ENCODE data around the gene ZBTB22.

Gene ZBTB22

DNA sequence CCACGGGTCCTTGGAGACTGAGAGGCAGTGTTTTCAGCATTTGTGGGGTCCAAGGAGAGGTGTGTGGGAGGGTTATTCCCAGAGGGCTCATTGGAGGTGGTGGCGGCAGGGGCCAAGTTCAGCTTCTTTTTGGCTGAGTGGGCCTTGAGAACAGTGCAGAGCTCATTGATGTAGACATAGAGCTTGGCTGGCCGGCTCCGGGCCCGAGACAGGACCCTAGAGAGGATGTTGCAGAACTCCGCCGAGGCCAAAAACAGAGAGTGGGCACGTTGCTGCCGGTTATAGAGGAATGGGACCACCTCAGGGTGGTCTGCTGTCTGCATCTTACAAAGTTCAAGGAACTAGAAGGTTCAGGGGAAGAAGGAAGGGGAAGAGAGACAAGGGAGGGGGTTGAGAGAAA is 3.7 kb upstream of the ZBTB22 start:
- TF ChIP-seq, protein P1, sequence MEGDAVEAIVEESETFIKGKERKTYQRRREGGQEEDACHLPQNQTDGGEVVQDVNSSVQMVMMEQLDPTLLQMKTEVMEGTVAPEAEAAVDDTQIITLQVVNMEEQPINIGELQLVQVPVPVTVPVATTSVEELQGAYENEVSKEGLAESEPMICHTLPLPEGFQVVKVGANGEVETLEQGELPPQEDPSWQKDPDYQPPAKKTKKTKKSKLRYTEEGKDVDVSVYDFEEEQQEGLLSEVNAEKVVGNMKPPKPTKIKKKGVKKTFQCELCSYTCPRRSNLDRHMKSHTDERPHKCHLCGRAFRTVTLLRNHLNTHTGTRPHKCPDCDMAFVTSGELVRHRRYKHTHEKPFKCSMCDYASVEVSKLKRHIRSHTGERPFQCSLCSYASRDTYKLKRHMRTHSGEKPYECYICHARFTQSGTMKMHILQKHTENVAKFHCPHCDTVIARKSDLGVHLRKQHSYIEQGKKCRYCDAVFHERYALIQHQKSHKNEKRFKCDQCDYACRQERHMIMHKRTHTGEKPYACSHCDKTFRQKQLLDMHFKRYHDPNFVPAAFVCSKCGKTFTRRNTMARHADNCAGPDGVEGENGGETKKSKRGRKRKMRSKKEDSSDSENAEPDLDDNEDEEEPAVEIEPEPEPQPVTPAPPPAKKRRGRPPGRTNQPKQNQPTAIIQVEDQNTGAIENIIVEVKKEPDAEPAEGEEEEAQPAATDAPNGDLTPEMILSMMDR (IDR thresholded peaks at IDR 0.05; ENCODE audit: borderline replicate concordance, insufficient read depth, low read depth, low read length): no peak
- peak overlapping the region; percentile 49 for H3K4me3 ChIP-seq (ENCODE audit: low read depth, low read length)

DNA sequence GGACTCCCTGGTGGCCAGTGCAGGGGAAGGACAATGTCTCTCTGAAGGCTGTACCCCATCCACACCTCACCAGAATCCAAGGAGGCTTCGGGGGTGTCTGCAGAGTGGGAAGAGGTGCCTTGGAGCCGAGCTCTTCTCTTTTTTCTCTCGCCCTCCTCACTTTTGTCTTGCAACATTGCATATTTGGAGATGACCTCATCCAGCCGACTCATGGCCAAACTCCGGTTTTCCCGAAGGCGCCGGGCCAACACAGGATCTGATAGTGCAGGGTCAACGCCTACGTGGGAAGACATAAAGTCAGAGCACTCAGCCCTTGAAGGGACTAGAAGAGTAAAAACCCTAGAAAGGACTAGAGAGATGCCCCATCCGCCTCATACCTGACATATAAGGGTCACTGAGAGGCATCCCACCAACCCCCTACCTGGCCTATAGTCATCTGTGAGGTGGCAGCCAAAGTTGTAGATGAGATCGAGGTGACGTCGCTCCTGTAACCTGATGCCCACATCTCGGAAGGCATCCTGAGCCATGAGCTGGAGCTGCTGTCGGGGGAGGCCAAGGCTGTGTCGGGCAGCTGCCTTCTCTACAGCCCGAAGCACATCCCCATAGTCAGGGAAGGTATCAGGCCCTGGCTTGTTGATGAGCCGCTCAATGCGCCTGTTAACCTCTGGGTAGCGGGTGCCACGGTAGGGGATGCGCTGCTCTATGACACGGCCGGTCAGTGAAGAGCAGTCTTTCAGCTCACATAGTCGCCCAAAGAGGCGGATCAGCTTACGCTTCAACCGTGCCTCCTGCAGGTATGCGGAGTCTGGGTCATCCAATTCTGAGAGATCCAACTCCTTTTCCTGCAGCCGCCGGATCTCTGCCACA is 3.0 kb upstream of the ZBTB22 start:
- H3K4me3 ChIP-seq (ENCODE audit: low read depth, low read length): no peak overlapping the region
- TF ChIP-seq, protein P1 (IDR thresholded peaks at IDR 0.05; ENCODE audit: borderline replicate concordance, insufficient read depth, low read depth, low read length): no peak

DNA sequence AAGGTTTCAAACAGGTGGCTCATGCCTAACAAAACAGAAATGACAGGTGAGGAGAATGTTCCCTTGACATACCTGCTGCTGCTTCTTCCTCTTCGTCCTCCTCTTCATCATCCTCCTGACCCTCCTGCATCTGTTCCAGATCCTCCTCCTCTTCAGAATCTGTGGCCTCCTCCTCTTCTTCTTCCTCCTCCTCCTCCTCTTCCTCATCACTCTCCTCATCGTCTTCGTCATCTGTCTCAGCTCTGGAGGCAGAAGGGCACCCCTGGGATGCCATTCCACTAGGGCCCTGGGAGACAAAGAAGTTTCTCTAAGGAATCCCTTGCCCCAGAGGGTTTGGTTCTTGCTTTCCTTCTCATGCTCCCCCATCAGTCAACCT is 2.4 kb upstream of the ZBTB22 start:
- TF ChIP-seq, protein P1 (IDR thresholded peaks at IDR 0.05; ENCODE audit: borderline replicate concordance, insufficient read depth, low read depth, low read length): no peak
- H3K4me3 ChIP-seq (ENCODE audit: low read depth, low read length): no peak overlapping the region

DNA sequence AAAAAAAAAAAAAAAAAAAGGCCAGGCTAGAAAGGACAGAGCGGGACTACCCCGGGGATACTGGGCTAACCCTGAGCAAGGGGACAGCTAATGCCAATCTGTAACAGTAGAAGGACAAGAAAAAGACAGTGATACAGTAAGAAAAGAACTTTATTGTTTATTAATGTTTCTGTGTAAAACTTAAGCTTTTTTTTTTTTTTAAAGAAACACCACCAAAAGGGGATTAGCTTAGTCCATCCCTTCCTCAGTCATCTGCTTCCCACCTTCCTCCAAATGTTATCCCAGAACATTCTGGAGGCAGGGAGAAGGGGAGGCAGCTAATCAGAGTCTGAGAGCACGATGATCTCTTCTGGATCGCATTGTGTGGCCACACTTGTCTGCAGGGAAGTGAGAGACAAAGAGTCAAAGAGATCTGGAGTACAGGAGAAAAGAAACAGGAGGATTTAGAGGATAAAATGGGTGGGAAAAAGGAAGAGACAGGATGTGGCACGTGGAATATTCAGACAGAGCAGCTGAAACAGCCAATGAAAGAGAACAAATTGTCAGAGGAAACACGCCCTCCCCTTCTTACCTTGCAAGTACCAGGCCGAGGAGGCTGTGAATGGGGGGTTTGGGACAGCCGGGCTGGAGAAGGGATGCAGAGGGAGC is 1.0 kb upstream of the ZBTB22 start:
- TF ChIP-seq, protein P1 (IDR thresholded peaks at IDR 0.05; ENCODE audit: borderline replicate concordance, insufficient read depth, low read depth, low read length): no peak

DNA sequence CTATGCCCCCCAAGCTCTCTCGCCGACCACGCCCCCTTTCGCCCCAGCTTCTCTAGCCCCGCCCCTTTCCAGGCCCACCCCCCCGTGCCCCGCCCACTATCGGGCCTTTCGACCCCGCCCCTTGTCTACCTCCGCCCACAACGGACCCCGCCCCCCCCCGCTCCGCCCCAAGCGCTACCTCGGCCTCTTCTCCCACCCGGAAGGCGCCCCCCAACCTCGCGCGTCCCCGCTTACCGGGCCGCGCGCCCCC is 200 bp downstream of the ZBTB22 start:
- TF ChIP-seq, protein P1 (IDR thresholded peaks at IDR 0.05; ENCODE audit: borderline replicate concordance, insufficient read depth, low read depth, low read length): no peak

More for the DNA sequence above, 1.0 kb upstream of the ZBTB22 start:
- H3K4me3 ChIP-seq (ENCODE audit: low read depth, low read length): no peak overlapping the region

DNA sequence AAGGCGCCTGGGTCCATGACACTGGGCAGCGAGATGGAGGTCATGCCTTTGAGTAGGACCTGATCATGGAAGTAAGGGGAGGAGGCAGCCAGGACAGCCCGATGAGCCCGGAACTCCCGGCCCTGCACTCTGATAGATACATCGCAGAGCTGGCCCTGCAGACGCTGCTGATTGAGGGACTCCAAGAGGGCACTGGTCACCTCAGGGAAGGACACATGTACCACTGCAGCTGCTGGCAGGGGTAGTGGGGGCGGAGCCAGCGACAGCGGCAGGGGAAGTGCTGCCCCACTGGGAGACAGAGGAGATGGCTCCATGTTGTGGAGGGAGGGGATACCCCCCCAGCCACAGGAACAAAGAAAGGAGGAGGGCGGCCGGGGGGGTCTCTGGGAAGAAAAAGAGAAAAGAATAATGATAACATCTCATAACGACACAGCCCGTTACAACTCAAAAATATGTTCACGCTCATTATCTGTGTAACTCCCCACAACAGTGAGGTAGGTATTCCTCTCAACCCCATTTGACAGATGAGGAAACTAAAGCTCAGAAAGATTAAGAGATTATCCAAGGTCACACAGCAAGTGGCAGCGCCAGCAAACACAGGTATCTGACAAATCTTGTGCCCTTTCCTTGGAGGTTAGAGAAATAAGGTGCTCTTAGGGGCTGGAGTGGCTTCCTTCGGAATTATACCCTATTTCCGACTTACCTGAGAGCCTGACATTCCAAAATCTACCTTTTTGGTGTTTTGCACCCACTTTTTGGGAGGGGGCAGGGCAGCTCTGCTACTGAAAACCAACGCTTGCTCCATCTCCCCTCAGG is 733 bp downstream of the ZBTB22 start:
- H3K4me3 ChIP-seq (ENCODE audit: low read depth, low read length): peak overlapping the region; percentile 10
- TF ChIP-seq, protein P1 (IDR thresholded peaks at IDR 0.05; ENCODE audit: borderline replicate concordance, insufficient read depth, low read depth, low read length): no peak

More for the DNA sequence above, 200 bp downstream of the ZBTB22 start:
- peak overlapping the region; percentile 39 for H3K4me3 ChIP-seq (ENCODE audit: low read depth, low read length)
